Measurements from ENCODE around the gene IGFBP1. TPM values are rescaled to one million over a fixed set of nuclear protein-coding genes. Genes with fewer than 3 reads are reported as not detected.

The IGFBP1 gene
- total RNA-seq, 4 donors from 2014 or later, result 0.49 to 3.6 TPM; not detected in 2

DNA sequence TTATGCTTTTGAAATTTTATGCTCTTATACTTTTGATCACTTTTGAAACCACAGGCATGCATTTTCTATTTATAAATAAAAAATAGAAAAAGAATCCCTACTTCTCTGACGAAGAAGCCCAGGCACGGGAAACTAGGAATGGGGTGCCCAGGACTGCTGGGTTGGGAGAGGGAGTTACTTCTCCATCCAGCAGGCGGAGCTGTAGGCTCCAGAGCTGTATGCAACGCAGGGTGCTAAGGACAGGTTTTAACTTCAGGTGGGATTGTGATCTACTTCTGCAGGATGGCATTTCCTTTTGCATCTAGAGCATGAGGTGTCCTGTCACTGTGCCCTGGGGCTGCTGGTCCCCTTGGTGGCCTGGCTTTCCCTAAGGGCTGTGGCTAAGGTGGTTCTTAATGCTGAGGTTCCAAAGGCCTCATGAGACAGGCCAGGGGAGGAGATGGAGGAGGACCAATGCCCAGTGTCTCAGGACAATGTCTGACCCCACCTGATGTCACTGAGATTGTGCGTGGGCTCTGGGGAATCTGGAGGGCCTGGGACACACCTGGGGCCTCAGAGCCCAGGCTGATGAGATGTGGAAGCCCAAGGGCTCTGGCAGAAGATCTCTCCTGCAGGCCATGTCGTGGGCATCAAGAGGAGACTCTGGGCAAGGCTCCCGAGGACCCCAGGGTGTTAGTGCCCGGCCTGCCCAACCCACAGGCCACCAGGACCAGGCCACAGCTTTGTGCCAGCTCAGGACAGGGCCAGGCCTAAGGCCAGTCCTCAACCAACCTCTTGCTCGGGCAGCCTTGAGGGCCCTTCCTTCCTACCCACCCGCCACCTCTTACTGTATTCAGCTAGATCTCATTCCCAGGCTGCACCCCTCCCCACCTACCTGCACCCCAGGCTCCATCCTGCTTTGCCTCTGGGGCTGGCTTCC lies 15.9 kb upstream of the IGFBP1 start:
- H3K27me3 ChIP-seq, result no peaks in the 10 kb centered on the region
- intact Hi-C loops (cut with DNase I; ENCODE audit: low total_unique reads) (no loop called here), in situ Hi-C loops (cut with MboI; ENCODE audit: low sequenced_read_pairs in 4 of 4) (loop anchor here (25.0 kb wide), 2 partner anchors 210 to 710 kb away; partner anchors contain the start of gene RAMP3 (in 4 of the 4))
- no peaks in the 10 kb centered on the region for H3K36me3 ChIP-seq
- no peaks in the 10 kb centered on the region for H3K4me1 ChIP-seq
- no peaks in the 10 kb centered on the region for H3K9me3 ChIP-seq
- no peak for ATAC-seq
- TF ChIP-seq POLR2A (IDR thresholded peaks at IDR 0.05), result no peak
- no peak for DNase-seq
- no peak overlapping the region for H3K27ac ChIP-seq
- H3K4me3 ChIP-seq, result no peak overlapping the region

- Histone ChIP-seq H3K27ac (no peak within 1 kb of the TSS), H3K27me3 (no peaks in the 10 kb centered on the region), H3K36me3 (no peaks in the 10 kb centered on the region), H3K9me3 (no peaks in the 10 kb centered on the region), H3K4me1 (no peaks in the 10 kb centered on the region), H3K4me3 (no peak within 1 kb of the TSS)
- in situ Hi-C loops (cut with MboI; ENCODE audit: low sequenced_read_pairs in 4 of 4), result loop anchor here (25.0 kb wide), 2 partner anchors 211 to 711 kb away; partner anchors contain the start of gene RAMP3 (in 4 of the 4)
- ATAC-seq, result no peak
- DNase-seq, result no peak
- intact Hi-C loops (cut with DNase I; ENCODE audit: low total_unique reads), result no loop called here
- TF ChIP-seq CTCF (IDR thresholded peaks at IDR 0.05 in 4 of 5, conservative IDR thresholded peaks at IDR 0.05 in 1 of 5), result no peak
- TF ChIP-seq POLR2A (IDR thresholded peaks at IDR 0.05), result no peak
Observed at GRCh38 chr7:45873035-45873354, 15.3 kb upstream of the IGFBP1 start, which contains the start of gene CCDC201. Gene CCDC201, minus strand, starts transcription at chr7:45873082. Its CDS starts 75 bp downstream, at chr7:45873007.

DNA sequence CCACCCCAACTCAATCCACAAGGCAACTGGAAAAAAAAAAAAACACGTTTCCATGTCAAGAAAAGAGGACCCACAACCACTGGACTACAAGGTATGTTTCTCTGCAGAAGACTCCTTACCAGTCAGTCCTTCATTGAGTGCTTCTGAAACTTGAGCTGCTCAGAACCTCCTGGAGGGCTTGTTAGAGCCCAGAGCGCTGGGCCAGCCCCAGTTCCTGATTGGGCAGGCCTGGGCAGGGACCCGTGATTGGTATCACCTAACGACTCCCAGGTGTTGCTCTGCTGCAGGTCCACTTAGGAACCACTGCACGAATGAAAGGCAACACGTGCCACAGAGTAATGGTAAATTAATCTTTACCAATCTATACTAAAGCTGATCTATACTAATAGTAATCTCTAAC lies 14.9 kb upstream of the IGFBP1 start:
- no peak for DNase-seq
- no peak overlapping the region for H3K27ac ChIP-seq
- in situ Hi-C loops (cut with MboI; ENCODE audit: low sequenced_read_pairs in 4 of 4) (loop anchor here (25.0 kb wide), 2 partner anchors 211 to 711 kb away; partner anchors contain the start of gene RAMP3 (in 4 of the 4)), intact Hi-C loops (cut with DNase I; ENCODE audit: low total_unique reads) (no loop called here)
- no peak overlapping the region for H3K4me3 ChIP-seq
- ATAC-seq, result no peak
- H3K27me3 ChIP-seq, result no peaks in the 10 kb centered on the region
- no peaks in the 10 kb centered on the region for H3K9me3 ChIP-seq
- no peak for TF ChIP-seq CTCF (IDR thresholded peaks at IDR 0.05 in 4 of 5, conservative IDR thresholded peaks at IDR 0.05 in 1 of 5)
- no peak for TF ChIP-seq POLR2A (IDR thresholded peaks at IDR 0.05)
- no peaks in the 10 kb centered on the region for H3K36me3 ChIP-seq
- H3K4me1 ChIP-seq, result no peaks in the 10 kb centered on the region

GRCh38 chr7:45874408-45875131 lies 13.7 kb upstream of the IGFBP1 start:
- in situ Hi-C loops (cut with MboI; ENCODE audit: low sequenced_read_pairs in 4 of 4), result loop anchor here (25.0 kb wide), 2 partner anchors 212 to 712 kb away; partner anchors contain the start of gene RAMP3 (in 4 of the 4)
- Histone ChIP-seq H3K36me3 (no peaks in the 10 kb centered on the region), H3K4me1 (no peaks in the 10 kb centered on the region), H3K27me3 (no peaks in the 10 kb centered on the region), H3K9me3 (no peaks in the 10 kb centered on the region), H3K27ac (no peak overlapping the region), H3K4me3 (no peak overlapping the region)
- DNase-seq, result no peak
- no peak for TF ChIP-seq CTCF (IDR thresholded peaks at IDR 0.05 in 4 of 5, conservative IDR thresholded peaks at IDR 0.05 in 1 of 5)
- TF ChIP-seq POLR2A (IDR thresholded peaks at IDR 0.05), result no peak
- no peak for ATAC-seq
- intact Hi-C loops (cut with DNase I; ENCODE audit: low total_unique reads), result no loop called here

GRCh38 chr7:45876519-45876918 lies 11.8 kb upstream of the IGFBP1 start:
- intact Hi-C loops (cut with DNase I; ENCODE audit: low total_unique reads) (no loop called here), in situ Hi-C loops (cut with MboI; ENCODE audit: low sequenced_read_pairs in 4 of 4) (no loop called here)
- no peaks in the 10 kb centered on the region for H3K36me3 ChIP-seq
- no peaks in the 10 kb centered on the region for H3K27me3 ChIP-seq
- H3K4me3 ChIP-seq, result no peak overlapping the region
- H3K4me1 ChIP-seq, result no peaks in the 10 kb centered on the region
- no peaks in the 10 kb centered on the region for H3K9me3 ChIP-seq
- no peak overlapping the region for H3K27ac ChIP-seq
- ATAC-seq (no peak), DNase-seq (no peak)
- no peak for TF ChIP-seq CTCF (IDR thresholded peaks at IDR 0.05 in 4 of 5, conservative IDR thresholded peaks at IDR 0.05 in 1 of 5)
- TF ChIP-seq POLR2A (IDR thresholded peaks at IDR 0.05), result no peak
